Thyroid gland (tissue), 4 donors: ENCODE results near the gene C4orf17.

ENCODE experiments used
- CTCF ChIP-seq, 6 experiments: fragments of 200-600 bp in 3 of 6; fragments of 450-650 bp in 3 of 6; sonication (generic) in 3 of 6; IDR thresholded peaks; one replicate each; pipeline ENCODE4 v1.5.1; 2016 to 2019; ENCODE audit warnings: antibody characterized with exemption in 6 of 6, mild to moderate bottlenecking in 2 of 6, inconsistent platforms in 1 of 6, moderate library complexity in 1 of 6
- POLR2A ChIP-seq, 2 donors: fragments of 450-650 bp; IDR thresholded peaks; one replicate each; pipeline ENCODE4 v1.6.1; 2017; ENCODE audit warnings: antibody characterized with exemption in 2 of 2, mild to moderate bottlenecking in 2 of 2, moderate library complexity in 1 of 2

DNA sequence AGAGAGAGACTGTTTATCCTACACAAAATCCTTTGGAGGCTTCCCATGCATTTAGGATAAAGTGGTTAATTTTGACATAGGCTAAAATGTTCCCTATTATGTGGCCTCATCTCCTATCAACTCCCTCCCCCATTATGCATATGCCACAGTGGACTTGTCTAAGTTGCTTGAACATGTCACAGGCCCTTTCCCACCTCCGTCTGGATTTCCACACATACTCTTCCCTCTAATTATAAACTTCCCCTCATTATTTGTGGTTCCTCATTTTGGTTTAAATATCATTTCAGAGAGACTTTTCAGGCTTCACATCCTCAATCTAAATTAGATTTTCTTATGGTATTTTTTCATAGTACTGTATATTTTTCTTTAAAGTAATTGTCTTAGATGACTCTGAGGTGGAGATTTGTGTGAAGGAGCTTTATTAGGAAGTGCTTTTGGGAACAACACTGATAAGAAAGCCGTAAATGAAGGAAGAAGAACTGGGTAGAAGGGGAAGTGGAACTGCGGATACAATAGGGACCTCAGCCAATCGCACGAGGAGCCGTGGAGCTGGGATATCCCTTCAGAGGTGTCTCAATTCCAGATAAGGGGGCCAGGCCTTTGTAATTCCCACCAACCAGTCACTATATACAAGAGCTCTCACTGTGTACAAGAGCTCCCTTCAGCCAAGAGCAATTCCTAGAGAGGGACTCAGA, 7.9 kb downstream of the C4orf17 start:
- TF ChIP-seq CTCF (IDR thresholded peaks at IDR 0.05) (no peak), POLR2A (IDR thresholded peaks at IDR 0.05) (no peak)
